ENCODE data around the gene RIN2. TPM values are rescaled to one million over a fixed set of nuclear protein-coding genes. Genes with fewer than 3 reads are reported as not detected.

The RIN2 gene
- total RNA-seq, 1 experiment from 2014 or later = 1.5 TPM

DNA sequence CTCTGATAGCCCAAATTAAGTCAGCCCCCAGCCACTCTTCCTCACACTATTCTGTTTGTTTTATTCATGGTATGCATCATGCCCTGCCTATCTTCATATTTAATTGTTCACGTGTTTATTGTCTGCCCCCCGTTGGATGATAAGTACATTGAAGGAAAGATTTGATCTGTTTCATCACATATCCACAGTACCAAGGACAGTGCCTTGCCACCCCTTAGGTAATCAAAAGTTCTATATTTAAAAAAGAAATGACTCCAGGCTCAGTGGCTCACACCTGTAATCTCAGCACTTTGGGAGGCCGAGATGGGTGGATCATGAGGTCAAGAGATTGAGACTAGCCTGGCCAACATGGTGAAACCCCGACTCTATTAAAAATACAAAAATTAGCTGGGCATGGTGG lies 10.2 kb upstream of the RIN2 start:
- Histone ChIP-seq H3K27ac (ENCODE audit: low read depth, low read length) (no peak overlapping the region), H3K36me3 (ENCODE audit: control insufficient read depth in 1 of 2, insufficient read depth in 2 of 2, low read length in 2 of 2) (no peaks in the 10 kb centered on the region), H4K20me1 (ENCODE audit: insufficient read depth) (no peaks in the 10 kb centered on the region), H3K4me3 (replicated peaks in 1 of 2; ENCODE audit: low read depth in 1 of 2, low read length in 2 of 2) (no peak overlapping the region), H3K79me2 (ENCODE audit: insufficient read depth, low read length) (no peaks in the 10 kb centered on the region), H3K9ac (ENCODE audit: low read length) (no peak overlapping the region), H3K27me3 (ENCODE audit: insufficient read depth, low read length) (no peaks in the 10 kb centered on the region; the same call in 1 of the 2 replicates), H3K9me3 (ENCODE audit: control insufficient read depth in 1 of 2, insufficient read depth in 1 of 2, low read depth in 1 of 2, low read length in 2 of 2) (no peaks in the 10 kb centered on the region), H3K4me1 (ENCODE audit: control insufficient read depth in 1 of 2, insufficient read depth in 2 of 2, low read length in 2 of 2) (no peaks in the 10 kb centered on the region), H3K4me2 (ENCODE audit: low read length) (no peak overlapping the region), H2AFZ (ENCODE audit: low read depth, low read length, poor library complexity, severe bottlenecking) (no peak overlapping the region), H3K9me2 (ENCODE audit: insufficient read depth) (no peaks in the 10 kb centered on the region)
- ATAC-seq (no peak), DNase-seq (ENCODE audit: low read depth, low spot score) (no peak)
- POLR2A ChIA-PET = no interaction called here
- RAD21 ChIA-PET (ENCODE audit: low non-redundant PET in 1 of 2, low total read pairs in 2 of 2, uncharacterized antibody in 2 of 2, unreplicated experiment in 2 of 2) = no interaction called here
- intact Hi-C loops (cut with micrococcal nuclease) = no loop called here
- CTCF ChIA-PET = no interaction called here
- no peak for TF ChIP-seq ZBTB33 (IDR thresholded peaks at IDR 0.05; ENCODE audit: extremely low read depth, insufficient replicate concordance, low read length)
- TF ChIP-seq CEBPB (IDR thresholded peaks at IDR 0.05; ENCODE audit: low read depth) = no peak
- no peak for TF ChIP-seq RAD21 (IDR thresholded peaks at IDR 0.05; ENCODE audit: low read depth)
- TF ChIP-seq, protein P1, sequence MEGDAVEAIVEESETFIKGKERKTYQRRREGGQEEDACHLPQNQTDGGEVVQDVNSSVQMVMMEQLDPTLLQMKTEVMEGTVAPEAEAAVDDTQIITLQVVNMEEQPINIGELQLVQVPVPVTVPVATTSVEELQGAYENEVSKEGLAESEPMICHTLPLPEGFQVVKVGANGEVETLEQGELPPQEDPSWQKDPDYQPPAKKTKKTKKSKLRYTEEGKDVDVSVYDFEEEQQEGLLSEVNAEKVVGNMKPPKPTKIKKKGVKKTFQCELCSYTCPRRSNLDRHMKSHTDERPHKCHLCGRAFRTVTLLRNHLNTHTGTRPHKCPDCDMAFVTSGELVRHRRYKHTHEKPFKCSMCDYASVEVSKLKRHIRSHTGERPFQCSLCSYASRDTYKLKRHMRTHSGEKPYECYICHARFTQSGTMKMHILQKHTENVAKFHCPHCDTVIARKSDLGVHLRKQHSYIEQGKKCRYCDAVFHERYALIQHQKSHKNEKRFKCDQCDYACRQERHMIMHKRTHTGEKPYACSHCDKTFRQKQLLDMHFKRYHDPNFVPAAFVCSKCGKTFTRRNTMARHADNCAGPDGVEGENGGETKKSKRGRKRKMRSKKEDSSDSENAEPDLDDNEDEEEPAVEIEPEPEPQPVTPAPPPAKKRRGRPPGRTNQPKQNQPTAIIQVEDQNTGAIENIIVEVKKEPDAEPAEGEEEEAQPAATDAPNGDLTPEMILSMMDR (IDR thresholded peaks at IDR 0.05 in 2 of 3, conservative IDR thresholded peaks at IDR 0.05 in 1 of 3; ENCODE audit: borderline replicate concordance in 1 of 3, insufficient read depth in 1 of 3, low read depth in 2 of 3, low read length in 2 of 3) = no peak
- TF ChIP-seq JUND (IDR thresholded peaks at IDR 0.05) = no peak
- TF ChIP-seq REST (IDR thresholded peaks at IDR 0.05; ENCODE audit: low read depth) = peak; percentile 26; the same call in 1 of the 2 replicates
- TF ChIP-seq MAX (IDR thresholded peaks at IDR 0.05) = no peak
- no peak for TF ChIP-seq ZFX (IDR thresholded peaks at IDR 0.05)
- BruUV-seq (replicated peaks) = no TSS peak

Measured in HCT116 (cell line).